ENCODE results near the gene C10orf95.

GRCh38 chr10:102450374-102451104 lies 804 bp downstream of the C10orf95 start:
- TF ChIP-seq ZNF329 (CRISPR knock-in tag; IDR thresholded peaks at IDR 0.05; ENCODE audit: low read depth) = peak; percentile 72; the same call in 1 of the 2 replicates
- peak; percentile 85; the same call in 1 of the 2 replicates for TF ChIP-seq RNF2 (conservative IDR thresholded peaks at IDR 0.05; ENCODE audit: low read depth)
- TF ChIP-seq, protein P1, sequence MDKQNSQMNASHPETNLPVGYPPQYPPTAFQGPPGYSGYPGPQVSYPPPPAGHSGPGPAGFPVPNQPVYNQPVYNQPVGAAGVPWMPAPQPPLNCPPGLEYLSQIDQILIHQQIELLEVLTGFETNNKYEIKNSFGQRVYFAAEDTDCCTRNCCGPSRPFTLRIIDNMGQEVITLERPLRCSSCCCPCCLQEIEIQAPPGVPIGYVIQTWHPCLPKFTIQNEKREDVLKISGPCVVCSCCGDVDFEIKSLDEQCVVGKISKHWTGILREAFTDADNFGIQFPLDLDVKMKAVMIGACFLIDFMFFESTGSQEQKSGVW (CRISPR knock-in tag; IDR thresholded peaks at IDR 0.05; ENCODE audit: borderline replicate concordance) = no peak
